ENCODE measurements around the gene STARD9.

GRCh38 chr15:42672444-42672843, 97.0 kb downstream of the STARD9 start:
- TF ChIP-seq EZH2 (IDR thresholded peaks at IDR 0.05; ENCODE audit: borderline replicate concordance, low read depth, low read length) (no peak), POLR2AphosphoS5 (IDR thresholded peaks at IDR 0.05; ENCODE audit: control insufficient read depth, insufficient read depth, low read depth, low read length) (no peak), CBFB (CRISPR knock-in tag; IDR thresholded peaks at IDR 0.05) (no peak), ZNF274 (IDR thresholded peaks at IDR 0.05; ENCODE audit: borderline replicate concordance, low read depth, low read length) (no peak), FUS (optimal IDR thresholded peaks at IDR 0.05; ENCODE audit: low read depth, low read length) (no peak), ZNF224 (CRISPR knock-in tag; IDR thresholded peaks at IDR 0.05) (no peak), ZBTB8A (IDR thresholded peaks at IDR 0.05; ENCODE audit: partially characterized antibody) (no peak), NR1H2 (CRISPR knock-in tag; IDR thresholded peaks at IDR 0.05) (no peak), TAF1 (IDR thresholded peaks at IDR 0.05; ENCODE audit: control insufficient read depth, extremely low read depth, insufficient read depth, low read length, severe bottlenecking) (no peak), HDAC6 (IDR thresholded peaks at IDR 0.05; ENCODE audit: low read depth, low read length) (no peak), EGR1 (conservative IDR thresholded peaks at IDR 0.05) (no peak), KAT7 (CRISPR knock-in tag; IDR thresholded peaks at IDR 0.05; ENCODE audit: borderline replicate concordance) (no peak)
- TF ChIP-seq, protein P1, sequence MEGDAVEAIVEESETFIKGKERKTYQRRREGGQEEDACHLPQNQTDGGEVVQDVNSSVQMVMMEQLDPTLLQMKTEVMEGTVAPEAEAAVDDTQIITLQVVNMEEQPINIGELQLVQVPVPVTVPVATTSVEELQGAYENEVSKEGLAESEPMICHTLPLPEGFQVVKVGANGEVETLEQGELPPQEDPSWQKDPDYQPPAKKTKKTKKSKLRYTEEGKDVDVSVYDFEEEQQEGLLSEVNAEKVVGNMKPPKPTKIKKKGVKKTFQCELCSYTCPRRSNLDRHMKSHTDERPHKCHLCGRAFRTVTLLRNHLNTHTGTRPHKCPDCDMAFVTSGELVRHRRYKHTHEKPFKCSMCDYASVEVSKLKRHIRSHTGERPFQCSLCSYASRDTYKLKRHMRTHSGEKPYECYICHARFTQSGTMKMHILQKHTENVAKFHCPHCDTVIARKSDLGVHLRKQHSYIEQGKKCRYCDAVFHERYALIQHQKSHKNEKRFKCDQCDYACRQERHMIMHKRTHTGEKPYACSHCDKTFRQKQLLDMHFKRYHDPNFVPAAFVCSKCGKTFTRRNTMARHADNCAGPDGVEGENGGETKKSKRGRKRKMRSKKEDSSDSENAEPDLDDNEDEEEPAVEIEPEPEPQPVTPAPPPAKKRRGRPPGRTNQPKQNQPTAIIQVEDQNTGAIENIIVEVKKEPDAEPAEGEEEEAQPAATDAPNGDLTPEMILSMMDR (IDR thresholded peaks at IDR 0.05 in 2 of 3, conservative IDR thresholded peaks at IDR 0.05 in 1 of 3; ENCODE audit: insufficient read depth in 2 of 3, low read depth in 1 of 3, low read length in 3 of 3) = no peak
- TF ChIP-seq, protein P2, sequence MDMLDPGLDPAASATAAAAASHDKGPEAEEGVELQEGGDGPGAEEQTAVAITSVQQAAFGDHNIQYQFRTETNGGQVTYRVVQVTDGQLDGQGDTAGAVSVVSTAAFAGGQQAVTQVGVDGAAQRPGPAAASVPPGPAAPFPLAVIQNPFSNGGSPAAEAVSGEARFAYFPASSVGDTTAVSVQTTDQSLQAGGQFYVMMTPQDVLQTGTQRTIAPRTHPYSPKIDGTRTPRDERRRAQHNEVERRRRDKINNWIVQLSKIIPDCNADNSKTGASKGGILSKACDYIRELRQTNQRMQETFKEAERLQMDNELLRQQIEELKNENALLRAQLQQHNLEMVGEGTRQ (CRISPR knock-in tag; IDR thresholded peaks at IDR 0.05) = no peak
